A673 (cell line): ENCODE data around the gene METTL14.

Source experiments
- EZH2 ChIP-seq: fragments of 200-600 bp; sonication (generic); IDR thresholded peaks from 2 replicates; pipeline ENCODE4 v1.6.1; 2017; ENCODE audit warnings: borderline replicate concordance, low read depth, mild to moderate bottlenecking, mixed read lengths, antibody characterized with exemption, low read length; ENCODE audit not compliant: poor library complexity, severe bottlenecking
- TF ChIP-seq, protein P1 (sequence below): fragments of 300-800, 200-600 bp; sonication (generic); conservative IDR thresholded peaks from 2 replicates; pipeline ENCODE4 v1.5.1; 2017; ENCODE audit warnings: low read depth, mild to moderate bottlenecking, antibody characterized with exemption, low read length, moderate library complexity, mixed read lengths

DNA sequence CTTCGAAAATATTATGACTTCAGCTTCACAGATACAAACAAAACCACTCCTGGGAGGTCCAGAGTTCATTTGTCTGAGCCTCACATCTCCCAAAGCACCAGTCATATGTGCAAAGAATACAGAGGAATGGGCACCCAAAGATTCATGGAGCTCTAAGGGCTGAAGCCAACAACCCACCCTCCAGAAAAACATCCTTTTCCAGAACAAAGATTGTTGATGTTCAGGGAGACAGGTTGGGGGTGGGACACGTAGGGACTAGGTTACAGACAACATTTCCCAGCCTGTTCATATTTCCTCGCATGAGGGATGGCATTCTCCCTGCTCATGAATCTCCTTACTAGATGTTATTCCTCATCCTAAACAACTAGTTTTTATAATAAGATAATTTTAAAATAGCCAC lies 71.2 kb downstream of the METTL14 start:
- TF ChIP-seq, protein P1, sequence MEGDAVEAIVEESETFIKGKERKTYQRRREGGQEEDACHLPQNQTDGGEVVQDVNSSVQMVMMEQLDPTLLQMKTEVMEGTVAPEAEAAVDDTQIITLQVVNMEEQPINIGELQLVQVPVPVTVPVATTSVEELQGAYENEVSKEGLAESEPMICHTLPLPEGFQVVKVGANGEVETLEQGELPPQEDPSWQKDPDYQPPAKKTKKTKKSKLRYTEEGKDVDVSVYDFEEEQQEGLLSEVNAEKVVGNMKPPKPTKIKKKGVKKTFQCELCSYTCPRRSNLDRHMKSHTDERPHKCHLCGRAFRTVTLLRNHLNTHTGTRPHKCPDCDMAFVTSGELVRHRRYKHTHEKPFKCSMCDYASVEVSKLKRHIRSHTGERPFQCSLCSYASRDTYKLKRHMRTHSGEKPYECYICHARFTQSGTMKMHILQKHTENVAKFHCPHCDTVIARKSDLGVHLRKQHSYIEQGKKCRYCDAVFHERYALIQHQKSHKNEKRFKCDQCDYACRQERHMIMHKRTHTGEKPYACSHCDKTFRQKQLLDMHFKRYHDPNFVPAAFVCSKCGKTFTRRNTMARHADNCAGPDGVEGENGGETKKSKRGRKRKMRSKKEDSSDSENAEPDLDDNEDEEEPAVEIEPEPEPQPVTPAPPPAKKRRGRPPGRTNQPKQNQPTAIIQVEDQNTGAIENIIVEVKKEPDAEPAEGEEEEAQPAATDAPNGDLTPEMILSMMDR, result no peak
- TF ChIP-seq EZH2, result no peak
